A673 (cell line): ENCODE measurements around the gene METTL26.

Experiments
- EZH2 ChIP-seq: fragments of 200-600 bp; sonication (generic); IDR thresholded peaks from 2 replicates; pipeline ENCODE4 v1.6.1; 2017; ENCODE audit warnings: borderline replicate concordance, low read depth, mild to moderate bottlenecking, mixed read lengths, antibody characterized with exemption, low read length; ENCODE audit not compliant: poor library complexity, severe bottlenecking
- TF ChIP-seq, protein P1 (sequence below): fragments of 300-800, 200-600 bp; sonication (generic); conservative IDR thresholded peaks from 2 replicates; pipeline ENCODE4 v1.5.1; 2017; ENCODE audit warnings: low read depth, mild to moderate bottlenecking, antibody characterized with exemption, low read length, moderate library complexity, mixed read lengths

DNA sequence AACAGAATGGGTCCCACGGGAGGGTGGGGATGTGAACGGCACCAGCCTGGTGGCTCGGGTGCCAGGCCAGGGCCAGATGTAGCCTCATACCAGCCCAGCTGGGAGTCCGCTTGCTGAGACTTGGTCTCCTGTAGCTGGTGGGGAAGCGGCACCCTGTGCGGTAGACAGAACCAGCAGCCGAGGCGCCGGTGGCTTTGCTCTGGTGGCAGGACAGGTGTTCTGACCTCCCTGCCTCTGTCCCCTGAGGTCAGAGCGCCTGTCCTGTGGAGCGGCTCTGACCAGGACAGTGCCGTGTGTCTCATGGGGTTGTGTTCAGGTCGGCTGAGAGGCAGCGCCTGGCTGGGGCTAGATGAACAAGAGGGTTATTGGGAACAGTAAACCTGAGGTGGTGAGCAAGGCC is 26.1 kb downstream of the METTL26 start:
- TF ChIP-seq, protein P1, sequence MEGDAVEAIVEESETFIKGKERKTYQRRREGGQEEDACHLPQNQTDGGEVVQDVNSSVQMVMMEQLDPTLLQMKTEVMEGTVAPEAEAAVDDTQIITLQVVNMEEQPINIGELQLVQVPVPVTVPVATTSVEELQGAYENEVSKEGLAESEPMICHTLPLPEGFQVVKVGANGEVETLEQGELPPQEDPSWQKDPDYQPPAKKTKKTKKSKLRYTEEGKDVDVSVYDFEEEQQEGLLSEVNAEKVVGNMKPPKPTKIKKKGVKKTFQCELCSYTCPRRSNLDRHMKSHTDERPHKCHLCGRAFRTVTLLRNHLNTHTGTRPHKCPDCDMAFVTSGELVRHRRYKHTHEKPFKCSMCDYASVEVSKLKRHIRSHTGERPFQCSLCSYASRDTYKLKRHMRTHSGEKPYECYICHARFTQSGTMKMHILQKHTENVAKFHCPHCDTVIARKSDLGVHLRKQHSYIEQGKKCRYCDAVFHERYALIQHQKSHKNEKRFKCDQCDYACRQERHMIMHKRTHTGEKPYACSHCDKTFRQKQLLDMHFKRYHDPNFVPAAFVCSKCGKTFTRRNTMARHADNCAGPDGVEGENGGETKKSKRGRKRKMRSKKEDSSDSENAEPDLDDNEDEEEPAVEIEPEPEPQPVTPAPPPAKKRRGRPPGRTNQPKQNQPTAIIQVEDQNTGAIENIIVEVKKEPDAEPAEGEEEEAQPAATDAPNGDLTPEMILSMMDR, result no peak
- no peak for TF ChIP-seq EZH2
